IPS-NIHi11 (cell line): ENCODE results near the gene CDH5.
"Not testable (repeated sequence)": the region's sequence is repeated elsewhere in the genome, so short reads cannot be mapped to it uniquely, and the experiment has no call there.

Experiments
- DNase-seq: peaks from one replicate; pipeline ENCODE4 v3.0.0; 2012; ENCODE audit warnings: mixed read lengths, low spot score

The CDH5 gene

DNA sequence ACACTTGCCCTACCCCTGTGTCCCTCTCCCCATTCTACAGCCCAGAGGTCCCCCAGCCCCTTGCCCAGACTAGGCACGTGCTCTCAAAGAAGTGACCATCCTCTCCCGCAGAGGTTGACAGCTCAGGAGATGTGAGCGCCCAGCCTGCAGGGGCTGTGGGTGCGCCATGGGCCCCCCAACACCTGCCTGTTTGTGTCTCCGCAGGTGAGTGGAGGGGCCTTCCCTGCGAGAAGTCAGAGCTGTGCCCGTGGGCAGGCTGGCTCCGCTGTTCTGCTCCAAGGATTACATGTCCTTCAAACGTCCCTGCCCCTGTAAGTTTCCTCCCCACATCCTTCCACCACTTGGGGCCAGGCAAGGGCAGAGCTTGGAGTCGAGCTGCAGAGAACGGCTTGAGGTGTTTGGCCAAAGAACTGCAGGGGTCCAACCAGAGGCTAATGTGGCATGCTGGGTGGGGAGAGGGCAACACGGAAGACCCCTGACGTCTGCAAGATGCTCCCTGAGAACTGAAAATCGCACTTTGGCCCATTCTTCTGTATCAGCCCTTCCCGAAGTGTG lies 71.0 kb downstream of the CDH5 start:
- no peak for DNase-seq

DNA sequence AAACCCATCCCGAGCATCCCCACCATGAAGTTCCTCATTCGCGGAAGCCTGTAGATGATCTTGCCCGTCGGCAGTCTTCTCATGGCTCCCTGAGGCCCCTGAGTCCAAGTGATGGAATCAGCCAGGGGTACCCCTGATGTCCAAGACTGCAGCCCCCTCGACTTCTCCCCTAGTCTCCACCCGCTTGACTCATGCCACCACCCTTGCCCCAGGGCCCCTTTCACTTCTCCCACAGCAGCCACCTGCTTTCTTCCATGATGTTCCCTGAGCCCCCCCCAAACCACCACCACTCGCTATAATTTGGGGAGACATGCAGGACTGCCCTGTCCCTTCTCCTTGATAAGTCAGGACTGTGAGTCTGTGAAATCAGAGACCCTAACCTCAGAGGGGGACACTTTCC lies 72.0 kb downstream of the CDH5 start:
- no peak for DNase-seq

DNA sequence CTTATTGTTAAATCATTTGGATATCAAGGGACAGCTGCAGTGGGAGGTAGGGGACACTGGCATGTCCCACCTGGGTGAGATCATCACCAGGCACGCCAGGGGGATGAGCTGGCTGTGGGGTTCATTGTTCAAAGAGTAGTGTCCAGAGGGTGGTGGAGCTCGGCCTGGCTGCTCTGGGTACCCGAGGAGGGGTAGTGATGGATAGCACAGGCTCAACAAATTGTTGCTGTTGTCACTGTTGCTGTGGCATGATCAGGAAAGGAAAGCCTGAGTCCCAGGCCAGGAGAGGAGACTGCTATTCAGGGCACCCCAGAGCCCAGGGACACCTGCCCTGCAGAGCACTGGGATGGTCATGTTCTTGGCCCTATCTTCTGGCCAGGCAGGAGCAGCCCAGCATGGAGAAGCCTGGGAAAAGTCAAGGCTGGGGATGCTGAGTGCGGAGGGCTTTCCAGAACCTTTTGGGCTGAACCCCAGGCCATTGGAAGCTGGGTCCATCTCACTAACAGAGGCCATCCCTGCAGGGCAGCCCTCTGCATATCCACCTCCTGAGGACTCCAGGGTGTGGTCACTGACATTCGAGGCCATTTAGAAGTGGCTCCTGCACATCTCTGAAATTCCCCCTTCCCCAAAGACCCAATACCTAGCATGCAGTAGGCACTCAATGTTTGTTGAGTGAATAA lies 72.7 kb downstream of the CDH5 start:
- DNase-seq, result no peak

DNA sequence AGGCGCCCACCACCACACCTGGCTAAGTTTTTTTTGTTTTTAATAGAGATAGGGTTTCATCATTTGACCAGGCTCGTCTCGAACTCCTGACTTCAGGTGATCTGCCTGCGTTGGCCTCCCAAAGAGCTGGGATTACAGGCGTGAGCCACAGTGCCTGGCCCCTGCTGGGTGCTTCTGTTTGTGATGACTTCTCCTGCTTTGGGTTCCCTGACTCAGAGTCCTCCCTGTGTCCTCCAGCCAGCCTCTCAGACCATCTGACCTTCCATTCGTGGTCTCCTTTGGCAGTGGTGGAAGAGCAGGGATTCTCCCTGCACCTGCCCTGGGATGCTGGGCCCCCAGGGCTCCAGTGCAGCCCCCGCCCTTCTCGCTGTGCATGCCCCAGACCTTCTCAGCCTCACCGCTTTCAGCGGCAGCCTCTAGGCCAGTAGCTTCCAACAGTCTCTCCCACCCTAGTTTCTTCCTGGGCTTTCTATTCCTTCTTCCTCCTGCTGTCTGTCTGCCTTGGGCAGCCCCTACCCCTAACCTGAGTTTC lies 73.8 kb downstream of the CDH5 start:
- DNase-seq, result no peak

DNA sequence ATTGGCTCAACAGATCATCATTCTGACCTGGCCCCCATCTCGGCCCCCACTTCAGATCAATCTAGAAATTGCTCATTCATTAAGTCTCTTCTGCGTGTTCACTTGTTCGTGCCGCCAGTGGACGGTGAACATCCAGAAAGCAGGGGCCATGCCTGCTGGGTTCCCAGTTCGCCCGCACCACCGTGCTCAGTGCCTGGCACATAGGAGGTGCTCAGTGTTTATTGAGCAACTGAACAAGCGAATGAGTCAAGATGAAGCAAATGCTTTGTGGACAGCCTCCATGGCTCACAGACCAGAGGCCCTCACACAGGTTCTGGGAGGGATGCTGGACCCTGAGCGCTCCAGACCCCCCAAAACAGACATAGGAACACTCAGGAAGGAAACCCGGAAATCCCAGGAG lies 74.5 kb downstream of the CDH5 start:
- DNase-seq, result no peak

DNA sequence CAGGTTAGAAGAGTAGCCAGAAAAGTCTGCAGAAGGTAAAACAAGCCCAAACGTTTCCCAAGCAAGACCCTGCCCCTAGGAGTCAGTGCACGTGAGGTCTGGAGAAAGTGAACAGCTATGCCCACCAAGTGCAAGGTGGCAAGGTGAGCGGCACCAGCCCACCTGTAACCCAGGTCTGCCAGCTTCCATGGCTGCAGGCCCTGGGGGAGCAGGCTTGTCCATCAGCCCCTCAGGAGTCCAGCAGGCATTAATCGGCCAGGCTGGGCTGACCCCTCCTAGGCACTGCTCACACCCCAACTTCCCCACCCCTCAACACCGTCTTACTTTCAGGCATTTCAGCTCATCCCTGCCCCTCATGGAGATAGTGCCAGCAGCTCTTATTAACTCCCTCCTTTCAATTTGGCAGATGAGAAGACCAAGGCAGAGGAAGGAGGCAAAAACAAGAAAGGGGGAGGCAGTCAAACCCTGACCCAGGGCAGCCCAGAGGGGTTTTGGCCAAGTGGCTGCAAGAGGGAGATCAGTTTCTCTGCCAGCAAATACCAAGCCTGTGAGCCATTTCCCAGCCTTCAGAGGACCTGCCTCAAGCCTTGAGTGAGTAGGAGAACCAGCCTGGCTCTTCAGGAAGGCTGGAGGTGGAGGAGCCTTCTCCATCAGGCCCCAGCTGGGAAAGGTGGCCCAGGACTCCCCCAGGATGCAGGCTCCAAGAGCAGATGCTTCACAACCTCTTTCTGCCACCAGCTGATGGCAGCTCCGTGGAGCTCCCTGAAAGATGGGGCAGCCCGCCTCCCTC lies 75.3 kb downstream of the CDH5 start:
- DNase-seq, result no peak

DNA sequence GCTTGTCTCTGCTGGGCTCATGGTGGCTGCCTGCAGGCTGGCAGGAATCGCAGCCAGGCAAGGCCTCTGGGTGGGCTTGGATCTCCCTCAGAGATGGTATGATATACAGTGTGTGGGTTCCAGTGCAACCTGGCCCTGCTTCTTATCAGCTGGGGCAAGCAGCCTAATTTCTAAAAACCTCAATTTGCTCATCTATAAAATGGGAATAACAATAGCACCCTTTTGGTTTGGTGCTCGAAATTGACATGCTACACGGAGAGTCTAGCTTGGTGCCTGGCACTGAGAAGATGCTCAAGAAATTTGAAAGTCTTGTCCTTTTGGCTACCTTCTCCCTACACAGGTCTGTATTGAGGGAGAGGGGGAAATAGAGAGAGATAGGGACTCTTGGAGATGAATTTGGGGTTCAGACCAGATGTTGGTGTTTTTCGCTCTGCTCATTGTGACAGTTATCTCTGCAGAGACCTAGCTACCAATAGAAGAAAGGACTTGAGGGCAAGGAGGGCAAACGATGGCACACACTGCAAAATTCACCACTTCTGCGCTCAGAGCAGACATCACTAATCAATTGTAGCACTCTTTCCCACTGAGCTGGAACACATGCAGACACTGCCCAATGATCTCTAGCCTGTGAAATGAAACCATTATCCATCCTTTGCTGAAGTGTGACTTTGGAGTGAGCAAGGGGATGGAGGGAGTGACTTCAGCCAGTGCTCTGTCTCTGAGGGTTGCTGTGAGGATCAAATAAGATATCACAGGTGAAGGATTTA lies 76.2 kb downstream of the CDH5 start:
- no peak for DNase-seq

DNA sequence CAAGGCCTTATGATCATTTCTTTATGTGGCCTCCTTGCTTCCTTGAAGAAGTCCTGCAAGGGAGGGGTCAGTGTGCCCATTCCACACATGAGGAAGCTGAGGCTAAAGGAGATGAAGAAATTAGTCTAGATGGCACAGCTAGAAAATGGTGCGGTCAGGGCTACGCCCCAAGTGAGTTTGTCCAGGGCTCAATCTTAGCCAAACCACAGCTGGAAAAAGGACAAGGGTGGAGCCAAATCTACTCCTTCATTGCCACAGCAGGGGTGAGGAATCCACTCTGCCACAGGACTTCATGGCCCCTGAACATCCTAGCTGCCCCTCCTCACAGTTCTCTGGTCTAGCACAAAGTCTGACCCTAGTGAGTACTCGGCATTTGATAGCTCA lies 76.8 kb downstream of the CDH5 start:
- no peak for DNase-seq

DNA sequence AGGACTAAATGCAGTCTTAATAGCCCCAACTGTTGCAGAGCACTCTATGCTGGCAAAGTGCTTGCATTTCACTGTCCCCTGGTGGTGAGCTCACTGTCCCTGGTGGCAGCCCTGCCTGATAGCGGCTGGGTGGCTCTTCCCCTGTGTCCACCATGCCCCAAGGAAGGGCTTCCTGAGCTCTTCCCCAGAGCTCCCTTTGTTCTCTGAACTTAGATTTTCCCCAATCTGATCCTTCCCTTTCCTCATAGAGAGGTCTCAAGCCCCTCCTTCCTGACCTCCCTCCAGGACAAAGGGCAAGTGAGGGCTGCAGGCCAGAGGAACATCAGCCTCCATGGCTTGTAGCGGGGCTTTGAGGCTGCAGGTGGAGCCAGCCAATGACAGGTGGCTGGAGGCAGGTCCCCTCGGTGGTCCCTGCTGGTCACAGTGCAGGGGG lies 77.6 kb downstream of the CDH5 start:
- DNase-seq, result no peak

DNA sequence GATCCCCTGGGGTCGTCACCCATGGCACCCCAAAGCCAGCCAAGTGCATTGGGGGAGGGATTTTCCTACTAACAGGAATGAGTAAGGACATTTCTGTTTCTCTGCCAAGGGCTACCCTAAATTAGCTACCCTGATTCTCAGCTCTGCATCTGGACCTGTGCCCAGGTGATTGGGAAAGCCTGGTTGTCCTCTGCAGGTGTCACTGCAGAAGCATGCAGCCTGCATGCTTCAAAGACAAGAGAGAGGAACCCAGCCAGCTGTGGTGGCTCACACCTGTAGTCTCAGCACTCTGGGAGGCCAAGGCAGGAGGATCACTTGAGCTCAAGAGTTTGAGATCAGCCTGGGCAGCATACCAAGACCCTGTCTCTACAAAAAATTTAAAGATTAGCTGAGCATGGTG lies 80.2 kb downstream of the CDH5 start:
- DNase-seq, result no peak

DNA sequence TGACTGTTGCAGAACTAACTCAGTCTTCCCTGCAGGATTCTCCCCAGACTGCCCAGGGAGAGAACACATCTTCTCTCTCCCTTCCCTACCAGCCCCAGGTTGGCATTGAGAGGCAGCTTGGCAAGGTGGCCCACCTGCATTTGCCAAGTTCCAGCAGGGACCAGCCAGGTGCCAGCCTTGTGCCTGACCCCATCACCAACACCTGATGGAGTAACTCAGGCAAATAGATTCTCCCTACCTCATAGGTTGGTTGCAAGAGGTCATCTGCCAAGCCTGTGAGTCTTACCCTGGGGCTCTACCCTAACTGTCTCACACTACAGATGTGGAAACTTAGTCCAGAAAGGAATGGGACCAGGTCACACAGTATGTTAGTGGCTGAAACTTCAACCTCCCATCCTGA lies 81.0 kb downstream of the CDH5 start:
- DNase-seq, result no peak

DNA sequence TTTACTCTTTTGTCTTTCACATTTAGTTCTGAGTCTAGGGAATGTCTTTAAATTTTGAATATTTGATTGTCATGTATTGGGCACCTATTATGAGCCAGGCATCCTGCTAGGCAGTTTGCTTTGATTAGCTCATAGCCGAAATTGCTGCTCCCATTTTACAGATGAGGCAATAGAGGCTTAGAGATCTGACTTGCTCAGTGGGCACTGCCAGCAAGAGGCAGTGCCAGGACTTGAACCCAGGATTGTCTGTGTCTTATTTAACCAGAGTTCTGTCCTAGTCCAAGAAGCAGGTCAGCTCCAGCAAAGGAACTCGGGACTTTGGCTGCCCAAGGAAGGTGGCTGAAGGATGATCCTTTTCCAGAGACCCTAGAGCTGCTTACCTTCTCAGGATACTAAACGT lies 85.1 kb downstream of the CDH5 start:
- no peak for DNase-seq

DNA sequence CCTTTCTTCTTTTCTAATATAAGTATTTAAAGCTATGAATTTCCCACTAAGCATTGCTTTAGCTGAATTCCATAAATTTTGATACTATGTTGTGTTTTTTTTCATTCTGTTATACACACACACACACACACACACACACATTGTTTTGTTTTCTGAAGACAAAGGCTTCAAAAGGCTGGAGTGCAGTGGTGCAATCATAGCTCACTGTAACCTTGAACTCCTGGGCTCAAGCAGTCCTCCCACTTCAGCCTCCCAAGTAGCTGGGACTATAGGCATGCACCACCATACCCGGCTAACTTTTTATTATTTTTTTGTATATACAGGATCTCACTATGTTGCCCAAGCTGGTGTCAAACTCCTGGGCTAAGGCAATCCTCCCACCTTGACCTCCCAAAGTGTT lies 86.7 kb downstream of the CDH5 start:
- not testable (repeated sequence) for DNase-seq
